ENCODE data around the gene ACTN1.

- TF ChIP-seq FOXM1 (IDR thresholded peaks at IDR 0.05; ENCODE audit: borderline replicate concordance) (no peak), NFRKB (IDR thresholded peaks at IDR 0.05) (no peak), PKNOX1 (IDR thresholded peaks at IDR 0.05) (no peak), BHLHE40 (IDR thresholded peaks at IDR 0.05; ENCODE audit: borderline replicate concordance) (no peak), SP1 (IDR thresholded peaks at IDR 0.05) (no peak), HDGF (IDR thresholded peaks at IDR 0.05; ENCODE audit: borderline replicate concordance) (no peak), TARDBP (IDR thresholded peaks at IDR 0.05) (no peak), FOXA1 (IDR thresholded peaks at IDR 0.05) (no peak), ELF4 (IDR thresholded peaks at IDR 0.05) (no peak), ARNT (IDR thresholded peaks at IDR 0.05) (no peak), ZNF384 (IDR thresholded peaks at IDR 0.05) (no peak)
Observed at GRCh38 chr14:68922201-68922621, 56.9 kb downstream of the ACTN1 start.
